Stromal cell of bone marrow (primary cell): Measurements from ENCODE around the gene VTI1A.
A peak's percentile ranks its signal among the peaks of the same experiment; 100 is the strongest.

ENCODE experiments used
- DNase-seq: peaks from one replicate; pipeline ENCODE4 v3.0.0-alpha.2; 2012; ENCODE audit warnings: low read depth

The VTI1A gene

GRCh38 chr10:112679392-112679791 is 232.4 kb downstream of the VTI1A start:
- DNase-seq, result no peak

GRCh38 chr10:112680586-112680985 is 233.6 kb downstream of the VTI1A start:
- DNase-seq, result no peak

GRCh38 chr10:112687647-112688046 is 240.6 kb downstream of the VTI1A start:
- peak; percentile 51 for DNase-seq

GRCh38 chr10:112689327-112690072 is 242.5 kb downstream of the VTI1A start:
- no peak for DNase-seq

- DNase-seq, result no peak
Observed at GRCh38 chr10:112695539-112695938, 248.5 kb downstream of the VTI1A start.

- DNase-seq, result no peak
Observed at GRCh38 chr10:112696592-112696991, 249.6 kb downstream of the VTI1A start.

GRCh38 chr10:112698133-112698817 is 251.3 kb downstream of the VTI1A start:
- no peak for DNase-seq

GRCh38 chr10:112698818-112699164 is 251.8 kb downstream of the VTI1A start:
- DNase-seq, result no peak

GRCh38 chr10:112700215-112700671 is 253.2 kb downstream of the VTI1A start:
- no peak for DNase-seq

- no peak for DNase-seq
Observed at GRCh38 chr10:112701211-112701877, 254.3 kb downstream of the VTI1A start.

- no peak for DNase-seq
Observed at GRCh38 chr10:112701878-112702255, 254.9 kb downstream of the VTI1A start.

- DNase-seq, result no peak
Observed at GRCh38 chr10:112706577-112706976, 259.6 kb downstream of the VTI1A start.

GRCh38 chr10:112708461-112708860 is 261.4 kb downstream of the VTI1A start:
- no peak for DNase-seq

GRCh38 chr10:112710528-112710927 is 263.5 kb downstream of the VTI1A start:
- DNase-seq, result no peak

- no peak for DNase-seq
Observed at GRCh38 chr10:112711366-112711765, 264.4 kb downstream of the VTI1A start.

- no peak for DNase-seq
Observed at GRCh38 chr10:112712536-112712935, 265.5 kb downstream of the VTI1A start.

GRCh38 chr10:112713411-112713810 is 266.4 kb downstream of the VTI1A start:
- no peak for DNase-seq

GRCh38 chr10:112715581-112715980 is 268.6 kb downstream of the VTI1A start:
- DNase-seq, result no peak

GRCh38 chr10:112716076-112716475 is 269.1 kb downstream of the VTI1A start:
- no peak for DNase-seq

GRCh38 chr10:112716924-112717413 is 270.0 kb downstream of the VTI1A start:
- peak; percentile 71 for DNase-seq

GRCh38 chr10:112720178-112720577 is 273.2 kb downstream of the VTI1A start:
- no peak for DNase-seq

GRCh38 chr10:112721080-112721698 is 274.2 kb downstream of the VTI1A start:
- peak; percentile 20 for DNase-seq
